Activated naive CD4-positive, alpha-beta T cell (primary cell): ENCODE data around the gene MAPK10.
"Not testable (repeated sequence)": the region's sequence is repeated elsewhere in the genome, so short reads cannot be mapped to it uniquely, and the experiment has no call there.

Experiments
- DNase-seq, 4 experiments: peaks; one replicate each; lab custom pipeline; 2025; lab: John Stamatoyannopoulos, UW

The MAPK10 gene

DNA sequence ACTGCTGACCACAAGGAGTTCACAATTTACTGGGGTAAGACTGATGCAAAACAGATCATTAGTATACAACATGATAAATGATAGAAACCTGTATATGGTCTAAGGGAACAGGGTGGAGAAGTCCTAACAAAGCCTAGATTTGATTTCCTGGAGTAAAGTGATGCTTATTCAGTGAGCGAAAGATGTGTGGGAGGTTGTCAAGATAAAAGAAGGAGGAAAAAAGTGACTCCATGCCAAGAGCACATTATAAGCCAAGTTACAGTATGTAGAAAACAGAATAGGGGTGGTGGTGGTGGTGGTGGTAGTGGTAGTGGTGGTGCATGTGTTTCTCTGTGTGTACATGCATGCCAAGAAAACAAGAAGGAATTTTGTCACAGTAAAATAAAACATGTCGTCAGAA lies 325.2 kb downstream of the MAPK10 start:
- no peak for DNase-seq

DNA sequence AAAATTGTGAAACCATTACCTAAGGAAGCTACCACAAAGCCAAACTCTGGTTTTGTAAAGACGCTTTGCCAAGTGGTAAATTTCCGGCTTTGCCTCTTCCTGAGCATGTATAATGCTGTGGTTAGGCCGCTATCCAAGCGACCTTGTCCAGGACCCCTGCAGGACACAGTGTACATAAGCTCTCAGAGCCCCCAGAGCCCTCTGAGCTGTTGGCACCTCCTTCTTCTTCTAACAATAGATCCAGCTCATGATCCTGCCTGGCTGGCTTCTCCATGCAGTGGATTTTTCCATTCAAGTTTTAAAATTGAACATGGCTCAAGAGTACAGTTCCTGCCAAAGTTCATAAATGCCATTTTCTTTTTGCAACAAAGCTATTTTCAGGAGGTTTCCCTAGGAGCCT lies 326.7 kb downstream of the MAPK10 start:
- no peak for DNase-seq

DNA sequence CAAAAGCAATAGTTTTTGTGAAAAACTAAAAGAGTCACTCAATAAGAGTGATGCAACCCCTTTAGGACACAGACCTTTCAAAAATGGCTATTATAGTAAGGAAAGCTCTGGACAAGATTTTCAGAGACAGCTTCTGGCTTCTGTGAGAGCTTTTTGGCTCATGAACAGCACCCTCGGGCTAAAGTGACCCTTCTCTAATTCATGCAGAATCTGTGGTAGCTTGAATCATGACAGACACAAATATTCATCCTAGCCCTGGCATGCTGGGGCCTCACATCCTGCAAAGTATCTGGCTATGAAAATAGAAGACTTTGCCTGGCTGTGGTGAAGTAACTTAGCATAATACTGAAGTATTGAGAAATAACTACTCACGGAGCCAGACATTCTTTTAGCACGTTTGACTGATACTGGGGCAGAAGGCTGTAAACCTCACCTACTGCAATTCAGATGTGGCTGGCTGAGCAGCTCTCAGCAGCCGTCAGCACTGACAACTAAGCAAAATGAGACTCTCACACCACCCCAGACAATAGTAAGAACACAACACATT lies 327.3 kb downstream of the MAPK10 start:
- DNase-seq, result no peak

DNA sequence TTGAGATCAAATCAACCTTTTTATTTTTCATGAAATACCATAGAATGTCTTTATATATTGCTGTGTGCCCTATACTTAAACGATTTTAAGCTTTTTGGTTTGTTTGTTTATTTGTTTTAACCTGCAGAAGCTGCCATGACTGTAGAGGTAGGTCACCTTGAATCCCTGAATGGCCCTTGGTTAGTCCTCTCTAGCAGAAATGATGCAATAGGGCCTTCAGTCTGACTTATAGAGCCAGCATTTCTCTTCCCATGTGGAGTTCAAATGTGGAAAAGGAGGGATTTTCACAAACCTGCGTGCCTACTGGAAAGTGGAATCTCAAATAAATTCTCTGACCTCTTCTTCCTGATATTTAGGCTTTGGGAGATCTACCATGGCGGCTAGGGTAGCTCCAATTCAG lies 327.9 kb downstream of the MAPK10 start:
- no peak for DNase-seq

DNA sequence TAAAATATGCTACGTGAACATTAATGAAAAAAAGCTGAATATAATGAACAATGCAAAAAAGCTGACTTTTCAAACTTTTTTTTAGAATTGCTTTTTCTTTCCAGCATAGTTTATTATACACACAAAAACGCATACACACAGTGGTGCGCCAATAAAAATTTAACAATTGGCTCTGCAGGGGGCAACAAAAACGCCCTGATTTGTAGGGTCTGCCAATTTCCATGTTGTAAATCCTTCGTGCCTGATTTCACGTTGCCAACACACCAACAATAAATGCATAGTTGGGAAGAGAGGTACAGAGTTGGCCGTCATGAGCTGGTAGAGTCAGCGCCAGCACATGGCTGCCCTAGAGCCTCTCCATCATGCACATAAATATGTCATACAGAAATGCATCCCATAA lies 333.1 kb downstream of the MAPK10 start:
- DNase-seq, result no peak

DNA sequence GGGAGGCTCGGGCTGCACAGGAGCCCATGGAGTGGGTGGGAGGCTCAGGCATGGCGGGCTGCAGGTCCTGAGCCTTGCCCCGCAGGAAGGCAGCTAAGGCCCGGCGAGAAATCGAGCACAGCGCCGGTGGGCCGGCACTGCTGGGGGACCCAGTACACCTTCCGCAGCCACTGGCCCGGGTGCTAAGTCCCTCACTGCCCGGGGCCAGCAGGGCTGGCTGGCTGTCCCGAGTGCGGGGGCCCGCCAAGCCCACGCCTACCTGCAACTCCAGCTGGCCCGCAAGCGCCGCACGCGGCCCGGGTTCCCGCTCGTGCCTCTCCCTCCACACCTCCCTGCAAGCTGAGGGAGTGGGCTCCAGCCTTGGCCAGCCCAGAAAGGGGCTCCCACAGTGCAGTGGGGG lies 338.2 kb downstream of the MAPK10 start:
- DNase-seq, result not testable (repeated sequence)

DNA sequence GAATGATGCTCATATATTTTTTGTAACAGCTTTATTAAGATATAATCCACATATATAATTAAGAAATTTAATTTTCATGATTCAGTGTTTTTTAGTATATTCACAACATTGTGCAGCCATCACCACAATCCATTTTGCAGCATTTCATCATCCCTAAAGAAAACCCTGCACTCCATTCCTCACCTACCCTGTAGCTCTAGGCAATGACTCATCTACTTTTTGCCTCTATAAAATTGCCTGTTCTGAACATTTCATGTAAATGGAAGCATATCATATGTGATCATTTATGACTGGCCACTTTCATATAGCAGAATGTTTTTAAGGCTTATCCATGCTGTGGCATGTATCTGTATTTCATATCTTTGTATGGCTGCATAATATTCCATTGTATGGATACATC lies 339.9 kb downstream of the MAPK10 start:
- DNase-seq, result no peak

DNA sequence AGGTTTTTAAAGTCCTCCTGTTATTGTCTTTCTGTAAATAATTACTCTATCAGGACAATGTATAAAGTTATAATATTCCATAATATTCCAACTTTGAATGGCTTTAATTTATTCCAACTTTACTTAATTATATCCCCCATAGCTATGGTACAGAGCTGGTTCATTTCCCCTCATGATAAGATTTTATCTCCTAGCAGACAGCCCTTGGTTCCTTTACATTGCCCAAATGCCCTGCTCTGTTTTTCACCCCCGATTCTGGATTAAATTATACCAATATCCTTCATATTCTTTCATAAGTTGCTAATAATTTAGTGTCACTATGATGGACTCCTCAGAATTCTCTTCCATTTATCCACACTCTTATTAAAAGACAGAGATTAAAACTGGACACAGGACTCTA lies 340.5 kb downstream of the MAPK10 start:
- no peak for DNase-seq

DNA sequence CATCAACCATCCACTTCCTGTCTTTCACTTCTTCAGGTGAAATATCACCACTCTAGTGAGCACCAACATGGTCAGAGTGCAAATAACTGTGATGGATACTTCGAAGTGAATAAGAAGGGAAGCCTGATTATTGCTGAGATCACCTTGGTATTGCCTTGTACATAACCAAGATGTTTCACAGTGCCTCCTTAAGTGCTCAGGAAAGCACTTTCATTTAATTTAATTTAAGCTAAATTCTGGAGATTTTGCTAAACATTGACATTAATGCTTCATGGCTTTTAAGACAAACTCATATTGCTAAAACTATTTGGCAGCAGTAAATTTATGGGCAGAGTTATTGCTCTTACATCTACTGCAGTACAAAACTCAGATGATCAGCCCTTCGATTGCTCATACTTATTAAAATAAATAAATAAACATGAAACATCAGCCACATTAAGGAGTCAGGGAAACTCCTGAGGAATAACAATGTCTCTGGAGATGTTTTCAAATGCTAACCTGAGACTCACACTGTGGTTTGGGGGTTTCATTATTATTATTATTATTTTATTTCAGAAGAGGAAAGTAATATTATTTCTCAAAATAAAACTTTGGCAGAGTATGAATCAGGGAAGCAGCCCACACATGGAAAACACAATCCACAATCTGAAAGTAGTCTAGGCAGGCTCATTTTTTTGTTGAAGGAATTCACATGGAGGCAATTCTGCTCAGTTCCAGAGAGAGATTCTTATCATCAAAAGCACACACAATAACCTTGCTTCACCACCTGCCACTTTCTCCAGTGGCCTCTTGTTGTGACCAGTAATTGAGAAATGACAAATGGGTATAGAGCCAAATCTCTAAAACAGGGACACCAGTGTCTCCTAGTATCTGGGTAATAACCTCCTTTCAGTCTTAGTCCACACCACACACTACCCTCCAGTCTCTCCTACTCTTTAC lies 344.2 kb downstream of the MAPK10 start:
- no peak for DNase-seq

DNA sequence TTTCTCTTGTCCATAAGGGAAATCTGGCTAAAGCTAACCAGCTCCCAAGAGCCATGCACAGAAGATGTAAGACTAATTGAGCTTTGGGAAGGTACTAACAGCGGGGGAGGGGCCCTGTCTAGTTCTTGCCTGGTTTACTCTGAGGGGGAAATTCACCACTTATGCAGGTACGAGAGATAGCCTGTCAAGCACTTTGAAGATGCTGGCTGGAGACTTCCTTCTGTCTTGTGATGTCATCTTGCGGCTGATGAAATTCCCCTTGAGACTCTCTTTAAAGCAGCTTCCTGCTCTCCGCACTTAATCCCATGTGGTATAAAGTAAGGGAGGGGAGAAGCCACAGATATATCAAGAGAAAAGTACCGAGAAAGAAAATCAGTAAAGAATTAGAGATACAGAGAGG lies 345.3 kb downstream of the MAPK10 start:
- DNase-seq, result no peak

DNA sequence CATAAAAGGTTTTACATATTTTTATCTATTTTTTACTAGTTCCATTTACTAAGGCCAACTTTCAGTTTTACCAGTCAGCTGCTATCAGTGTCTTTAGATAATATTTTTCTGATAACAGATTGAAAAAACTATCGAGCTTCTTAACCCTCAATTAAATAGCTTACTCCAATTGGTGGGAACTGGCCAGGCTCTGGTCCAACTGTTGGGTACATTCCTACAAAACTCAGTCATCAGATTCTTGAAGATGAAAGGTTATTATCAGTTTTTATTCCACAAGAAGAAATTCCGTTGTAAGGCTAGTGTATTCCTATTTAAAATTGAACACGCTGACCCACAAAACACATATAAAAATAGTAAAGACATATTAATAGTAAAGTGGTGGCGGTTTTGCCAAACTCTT lies 346.2 kb downstream of the MAPK10 start:
- no peak for DNase-seq

DNA sequence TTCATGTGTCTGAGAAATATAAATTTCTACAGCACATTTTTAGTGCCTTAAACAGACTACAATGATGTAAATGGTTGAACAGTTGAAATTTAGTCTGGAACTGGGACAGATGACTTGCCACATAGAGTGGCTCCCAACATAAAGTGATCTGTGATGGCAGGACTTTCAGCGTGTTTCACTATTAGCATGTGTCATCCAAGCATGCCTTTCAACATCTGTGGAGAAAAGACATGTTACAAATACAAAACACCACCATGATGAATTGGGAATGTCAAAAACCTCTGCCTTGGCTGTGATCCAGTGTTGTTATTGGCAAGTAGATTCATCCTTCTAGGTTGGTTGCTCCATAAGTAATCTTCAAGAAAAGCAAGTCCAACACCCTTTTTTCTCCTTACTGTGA lies 348.7 kb downstream of the MAPK10 start:
- DNase-seq, result no peak

DNA sequence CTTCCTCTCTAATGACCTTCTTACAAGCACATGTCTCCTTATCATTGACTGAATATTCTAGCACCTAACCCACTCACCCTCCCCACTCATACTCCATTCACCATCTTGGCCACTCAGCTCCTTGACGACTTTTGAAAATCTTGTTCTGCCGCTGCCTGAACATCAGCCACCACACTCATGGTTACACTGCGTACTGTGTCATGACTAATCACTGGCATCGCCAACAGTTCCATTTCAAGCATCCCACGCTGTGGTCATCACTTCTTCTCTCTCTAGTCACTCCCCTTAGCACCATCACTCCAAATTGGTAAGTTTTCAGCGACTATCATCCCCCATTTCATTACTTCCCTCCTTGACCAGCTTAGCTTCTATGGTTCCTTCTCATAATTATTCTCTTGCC lies 352.8 kb downstream of the MAPK10 start:
- DNase-seq, result no peak

DNA sequence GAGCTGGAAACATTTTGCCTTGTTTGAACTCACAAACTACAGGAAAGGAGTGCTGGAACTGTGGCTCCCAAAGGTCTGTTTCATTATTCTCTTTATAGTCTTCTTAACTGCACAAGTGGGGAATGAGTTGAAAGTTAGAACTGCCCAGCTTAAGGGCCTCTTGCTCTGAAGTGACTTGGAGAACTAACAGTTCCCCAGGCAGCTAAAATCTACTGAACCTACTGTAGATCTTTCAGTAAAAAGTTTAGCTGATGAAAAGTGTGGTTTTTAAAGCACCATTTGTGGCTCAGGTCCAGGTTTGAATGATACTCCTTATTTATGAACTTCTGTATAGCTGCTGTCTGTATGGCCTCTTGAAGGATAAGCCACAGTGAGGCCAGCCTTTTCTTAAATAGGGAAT lies 353.8 kb downstream of the MAPK10 start:
- no peak for DNase-seq

DNA sequence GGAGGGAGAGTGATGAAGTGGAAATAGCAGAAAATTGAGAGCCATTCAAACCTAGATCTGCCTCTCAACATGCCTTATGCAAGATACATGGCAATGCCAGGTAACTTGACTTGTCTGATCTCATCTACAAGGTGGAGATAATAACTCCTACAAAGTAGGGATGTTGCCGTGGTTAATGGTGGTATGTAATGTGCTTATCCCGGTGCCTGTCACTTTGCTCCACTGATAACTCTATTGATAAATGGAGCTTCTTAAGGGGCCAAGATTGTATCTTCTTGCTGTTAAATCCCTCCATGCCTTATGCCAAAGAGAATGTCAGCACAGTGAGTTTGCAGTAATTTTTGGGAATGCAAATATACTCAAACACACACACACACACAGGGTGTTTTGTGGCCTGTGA lies 355.8 kb downstream of the MAPK10 start:
- DNase-seq, result no peak

DNA sequence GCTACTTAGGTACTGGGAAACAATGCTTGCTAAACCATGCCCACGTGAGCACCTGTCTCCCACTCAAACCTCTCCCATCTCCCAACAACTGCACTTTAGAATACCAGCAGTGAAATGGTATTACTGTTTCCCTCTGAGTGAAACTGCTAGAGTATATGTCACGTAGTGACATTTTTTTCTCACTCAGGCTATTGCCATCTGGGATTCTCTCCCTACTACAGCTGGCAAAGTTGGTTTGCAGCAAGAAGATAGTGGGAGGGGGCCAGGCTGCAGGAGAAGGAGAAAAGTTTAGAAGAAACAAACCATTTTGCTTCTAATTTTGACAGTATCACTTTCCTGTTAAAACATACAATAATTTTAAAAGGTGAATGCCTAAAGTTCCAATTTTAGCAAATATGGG lies 358.3 kb downstream of the MAPK10 start:
- DNase-seq, result no peak

DNA sequence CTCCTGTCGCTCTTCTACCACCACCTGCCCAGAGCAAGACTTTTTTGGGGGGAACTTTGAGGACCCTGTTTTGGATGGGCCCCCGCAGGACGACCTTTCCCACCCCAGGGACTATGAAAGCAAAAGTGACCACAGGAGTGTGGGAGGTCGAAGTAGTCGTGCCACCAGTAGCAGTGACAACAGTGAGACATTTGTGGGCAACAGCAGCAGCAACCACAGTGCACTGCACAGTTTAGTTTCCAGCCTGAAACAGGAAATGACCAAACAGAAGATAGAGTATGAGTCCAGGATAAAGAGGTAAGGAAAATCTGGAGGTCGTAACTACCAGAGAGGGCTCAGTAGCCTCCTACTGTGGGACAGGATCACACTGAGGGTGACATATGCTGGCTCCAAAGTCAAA lies 364.5 kb downstream of the MAPK10 start:
- DNase-seq, result no peak

DNA sequence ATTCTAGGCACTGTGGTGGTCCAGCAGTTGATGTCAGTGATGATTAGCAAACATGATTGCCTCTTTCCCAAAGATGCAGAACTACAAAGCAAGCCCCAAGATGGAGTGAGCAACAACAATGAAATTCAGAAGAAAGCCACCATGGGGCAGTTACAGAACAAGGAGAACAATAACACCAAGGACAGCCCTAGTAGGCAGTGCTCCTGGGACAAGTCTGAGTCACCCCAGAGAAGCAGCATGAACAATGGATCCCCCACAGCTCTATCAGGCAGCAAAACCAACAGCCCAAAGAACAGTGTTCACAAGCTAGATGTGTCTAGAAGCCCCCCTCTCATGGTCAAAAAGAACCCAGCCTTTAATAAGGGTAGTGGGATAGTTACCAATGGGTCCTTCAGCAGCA lies 365.3 kb downstream of the MAPK10 start:
- no peak for DNase-seq

DNA sequence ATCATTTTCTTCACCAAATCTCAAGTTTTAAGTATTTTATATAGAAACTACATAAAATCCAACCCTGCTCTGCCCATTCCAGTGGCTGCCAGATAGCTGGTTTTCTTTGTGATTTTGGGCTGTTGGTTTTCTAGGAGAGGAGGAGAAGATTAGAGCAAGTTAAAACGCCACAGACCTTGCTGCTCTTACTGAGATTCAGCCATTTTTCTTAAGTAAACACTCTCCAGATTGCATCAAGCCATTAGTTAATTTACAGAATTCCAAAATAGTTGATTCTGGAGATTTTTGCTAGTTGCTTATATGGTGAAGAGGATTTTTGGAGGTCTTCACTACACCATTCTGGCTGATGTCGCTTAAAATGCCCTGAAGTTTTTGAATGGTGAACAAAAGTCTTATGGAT lies 366.2 kb downstream of the MAPK10 start:
- DNase-seq, result no peak

DNA sequence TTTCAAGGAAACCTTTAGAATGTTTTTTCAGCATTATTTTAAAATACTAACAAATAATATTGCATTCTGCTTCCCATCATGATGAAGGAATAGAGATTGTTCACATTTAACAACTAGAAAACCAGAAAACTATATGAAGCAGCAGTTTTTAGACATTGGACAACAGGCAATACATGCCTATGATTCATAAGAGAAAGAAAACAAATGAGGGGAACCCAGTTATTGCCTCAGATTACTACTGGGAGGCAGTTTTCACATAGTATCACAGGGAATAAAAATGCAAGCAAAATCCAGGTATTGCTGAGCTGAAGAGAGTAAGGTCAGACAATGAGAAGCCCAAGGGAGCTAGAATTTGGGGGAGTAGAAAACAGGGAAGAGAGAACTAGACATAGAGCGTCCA lies 373.6 kb downstream of the MAPK10 start:
- no peak for DNase-seq

DNA sequence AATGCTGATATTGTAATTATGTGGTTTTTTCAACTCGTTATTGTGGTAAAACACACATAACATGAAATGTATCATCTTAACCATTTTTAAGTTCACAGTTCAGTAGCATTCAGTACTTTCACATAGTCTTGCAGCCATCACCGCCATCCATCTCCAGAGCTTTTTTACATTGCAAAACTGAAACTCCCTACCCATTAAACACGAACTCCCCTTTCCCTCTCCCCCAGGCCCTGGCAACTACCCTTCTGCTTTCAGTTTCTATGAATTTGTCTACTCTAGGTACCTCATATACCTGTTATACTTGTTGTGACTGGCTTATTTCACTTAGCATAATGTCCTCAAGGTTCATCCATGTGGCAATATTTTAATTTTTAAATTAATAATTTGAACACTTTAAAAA lies 380.6 kb downstream of the MAPK10 start:
- no peak for DNase-seq

DNA sequence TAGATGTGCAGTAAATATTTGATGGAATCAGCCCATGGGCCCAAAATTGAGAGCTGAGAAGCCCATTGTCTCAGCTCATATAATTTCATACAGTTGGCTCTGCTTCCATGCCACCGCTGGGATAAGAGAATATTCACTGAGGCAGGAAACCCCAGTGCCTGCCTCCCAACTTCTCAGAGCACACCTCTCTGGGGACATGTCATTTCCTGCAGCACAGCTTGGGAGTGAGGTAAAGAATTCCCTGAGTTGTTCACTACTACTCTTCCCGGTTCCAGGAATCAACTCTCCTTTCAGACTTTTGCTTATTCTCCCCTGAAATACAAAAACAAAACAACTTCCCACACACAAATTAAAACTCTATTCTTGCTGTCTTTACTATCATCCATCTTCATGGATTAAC lies 389.3 kb downstream of the MAPK10 start:
- no peak for DNase-seq

DNA sequence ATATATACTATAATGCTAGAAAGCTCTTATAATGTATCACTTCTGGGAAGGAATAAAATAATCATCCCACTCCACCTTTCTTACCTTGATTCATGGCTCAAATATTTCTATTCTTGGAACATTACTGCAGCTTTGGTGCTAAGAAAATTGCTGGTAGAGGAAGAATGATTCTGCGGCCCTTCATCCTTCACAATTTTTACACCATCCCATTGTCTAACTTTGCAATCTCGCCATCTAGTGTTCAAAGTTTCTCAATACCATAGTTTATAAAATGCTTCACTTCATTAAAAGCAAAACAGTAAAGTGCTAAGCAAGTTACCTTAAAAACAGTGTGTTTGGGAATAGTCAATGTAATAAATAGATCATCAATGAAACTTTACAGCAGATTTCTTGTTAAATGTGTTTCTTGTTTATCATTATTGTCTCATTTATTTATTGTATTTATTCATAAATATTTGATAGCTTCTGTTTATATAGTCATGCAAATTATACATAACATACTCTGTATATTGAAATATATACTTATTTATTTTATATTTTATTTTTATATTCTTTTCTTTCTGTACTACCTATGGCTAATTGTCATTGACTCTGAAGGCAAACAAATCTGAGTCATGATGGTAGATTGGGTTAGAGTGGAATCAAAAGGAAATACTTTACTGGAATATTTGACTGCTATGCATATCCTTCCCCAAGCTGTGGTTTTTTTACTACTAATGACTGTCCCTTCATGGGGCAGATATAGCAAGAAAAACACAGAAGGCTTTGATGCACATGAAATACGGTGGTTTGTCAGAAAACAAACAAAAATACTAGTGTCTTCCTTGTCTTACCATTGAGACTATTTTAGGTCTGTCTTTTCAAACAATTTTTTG lies 390.7 kb downstream of the MAPK10 start:
- no peak for DNase-seq
